Activated naive CD8-positive, alpha-beta T cell treated with anti-CD3 and anti-CD28 coated beads, Interleukin-2, amount 50 U/mL, for 16 hours (primary cell): Measurements from ENCODE around the gene MRPL53.
"Not testable (repeated sequence)": the region's sequence is repeated elsewhere in the genome, so short reads cannot be mapped to it uniquely, and the experiment has no call there.

Source experiments
- DNase-seq: peaks from one replicate; pipeline ENCODE4 v3.0.0-alpha.2; 2020; ENCODE audit warnings: low read depth, low spot score

Gene MRPL53

GRCh38 chr2:74454654-74455511, 17.6 kb downstream of the MRPL53 start, which contains the start of gene INO80B:
Gene INO80B (plus strand): TSS chr2:74455087. CDS start chr2:74455117, 30 bp downstream.
- DNase-seq: peak; percentile 91

- DNase-seq: no peak
These were observed 21.8 kb downstream of the MRPL53 start for GRCh38 chr2:74450570-74451190.

- no peak for DNase-seq
These were observed 23.7 kb downstream of the MRPL53 start for GRCh38 chr2:74448771-74449170.

- no peak for DNase-seq
These were observed 25.1 kb downstream of the MRPL53 start for GRCh38 chr2:74447230-74447999.

GRCh38 chr2:74444498-74445318, 27.8 kb downstream of the MRPL53 start:
- DNase-seq: no peak

GRCh38 chr2:74442483-74443297, 29.8 kb downstream of the MRPL53 start:
- DNase-seq: not testable (repeated sequence)

- DNase-seq: no peak
These were observed 30.6 kb downstream of the MRPL53 start, which contains the start of gene RTKN for GRCh38 chr2:74441690-74442482. Gene RTKN (minus strand): TSS chr2:74441937. CDS start chr2:74441816, 121 bp downstream.

GRCh38 chr2:74441170-74441689, 31.2 kb downstream of the MRPL53 start:
- no peak for DNase-seq

- DNase-seq: no peak
These were observed 31.9 kb downstream of the MRPL53 start for GRCh38 chr2:74440378-74441169.

- DNase-seq: no peak
These were observed 32.6 kb downstream of the MRPL53 start for GRCh38 chr2:74439803-74440377.

GRCh38 chr2:74439373-74439772, 33.1 kb downstream of the MRPL53 start:
- DNase-seq: no peak

GRCh38 chr2:74438248-74438647, 34.2 kb downstream of the MRPL53 start:
- DNase-seq: no peak

GRCh38 chr2:74436848-74437695, 35.4 kb downstream of the MRPL53 start:
- DNase-seq: no peak

GRCh38 chr2:74436111-74436805, 36.2 kb downstream of the MRPL53 start:
- DNase-seq: no peak

- DNase-seq: no peak
These were observed 42.0 kb downstream of the MRPL53 start for GRCh38 chr2:74430502-74430901.
